RWPE2 (cell line): ENCODE results near the gene CERT1.

Experiments
- ATAC-seq: fragments of 200-7000 bp; cut with Tn5 transposase; 3 replicates; pipeline ENCODE4 v1.9.1; 2021; ENCODE audit warnings: low read depth
- DNase-seq: peaks from one replicate; pipeline ENCODE4 v3.0.0-alpha.2; 2020; ENCODE audit warnings: low spot score
- H3K27ac ChIP-seq: fragments of 450-650 bp; 2 replicates; pipeline ENCODE4 v1.5.1; 2017; ENCODE audit warnings: mild to moderate bottlenecking; ENCODE audit not compliant: poor library complexity, severe bottlenecking
- H3K27me3 ChIP-seq: fragments of 250-450 bp; sonication (Bioruptor Pico); 2 replicates; pipeline ENCODE4 v1.5.1; 2021; ENCODE audit warnings: mild to moderate bottlenecking, moderate library complexity; ENCODE audit not compliant: insufficient read depth, poor library complexity, severe bottlenecking
- H3K36me3 ChIP-seq: fragments of 250-450 bp; sonication (Bioruptor Pico); 2 replicates; pipeline ENCODE4 v1.5.1; 2020; ENCODE audit warnings: low read depth, mild to moderate bottlenecking, moderate library complexity
- H3K4me1 ChIP-seq: fragments of 250-450 bp; sonication (Bioruptor Pico); 2 replicates; pipeline ENCODE4 v1.5.1; 2021; ENCODE audit warnings: mild to moderate bottlenecking, moderate library complexity; ENCODE audit not compliant: insufficient read depth, poor library complexity, severe bottlenecking
- H3K4me3 ChIP-seq: fragments of 250-450 bp; sonication (Bioruptor Pico); 2 replicates; pipeline ENCODE4 v1.5.1; 2021; ENCODE audit warnings: mild to moderate bottlenecking, moderate library complexity; ENCODE audit not compliant: severe bottlenecking
- H3K9me3 ChIP-seq: fragments of 250-450 bp; sonication (Bioruptor Pico); 2 replicates; pipeline ENCODE4 v1.5.1; 2021; ENCODE audit warnings: mild to moderate bottlenecking, moderate library complexity; ENCODE audit not compliant: severe bottlenecking
- TF ChIP-seq, protein P1 (sequence below): fragments of 450-650 bp; IDR thresholded peaks from one replicate; pipeline ENCODE4 v1.5.1; 2017; ENCODE audit warnings: mild to moderate bottlenecking, moderate library complexity; ENCODE audit not compliant: poor library complexity, severe bottlenecking

The CERT1 gene

GRCh38 chr5:75482482-75482881 is 28.9 kb downstream of the CERT1 start:
- ATAC-seq (no peak), DNase-seq (no peak)
- Histone ChIP-seq H3K27me3 (no peaks in the 10 kb centered on the region), H3K9me3 (no peaks in the 10 kb centered on the region), H3K4me1 (no peaks in the 10 kb centered on the region), H3K27ac (no peak overlapping the region), H3K36me3 (no peaks in the 10 kb centered on the region), H3K4me3 (no peak overlapping the region)
- TF ChIP-seq, protein P1, sequence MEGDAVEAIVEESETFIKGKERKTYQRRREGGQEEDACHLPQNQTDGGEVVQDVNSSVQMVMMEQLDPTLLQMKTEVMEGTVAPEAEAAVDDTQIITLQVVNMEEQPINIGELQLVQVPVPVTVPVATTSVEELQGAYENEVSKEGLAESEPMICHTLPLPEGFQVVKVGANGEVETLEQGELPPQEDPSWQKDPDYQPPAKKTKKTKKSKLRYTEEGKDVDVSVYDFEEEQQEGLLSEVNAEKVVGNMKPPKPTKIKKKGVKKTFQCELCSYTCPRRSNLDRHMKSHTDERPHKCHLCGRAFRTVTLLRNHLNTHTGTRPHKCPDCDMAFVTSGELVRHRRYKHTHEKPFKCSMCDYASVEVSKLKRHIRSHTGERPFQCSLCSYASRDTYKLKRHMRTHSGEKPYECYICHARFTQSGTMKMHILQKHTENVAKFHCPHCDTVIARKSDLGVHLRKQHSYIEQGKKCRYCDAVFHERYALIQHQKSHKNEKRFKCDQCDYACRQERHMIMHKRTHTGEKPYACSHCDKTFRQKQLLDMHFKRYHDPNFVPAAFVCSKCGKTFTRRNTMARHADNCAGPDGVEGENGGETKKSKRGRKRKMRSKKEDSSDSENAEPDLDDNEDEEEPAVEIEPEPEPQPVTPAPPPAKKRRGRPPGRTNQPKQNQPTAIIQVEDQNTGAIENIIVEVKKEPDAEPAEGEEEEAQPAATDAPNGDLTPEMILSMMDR = no peak

- H3K27ac ChIP-seq = no peak overlapping the region
- DNase-seq = no peak
- no peaks in the 10 kb centered on the region for H3K36me3 ChIP-seq
- H3K9me3 ChIP-seq = no peaks in the 10 kb centered on the region
- TF ChIP-seq, protein P1 = no peak
- H3K4me3 ChIP-seq = no peak overlapping the region
- H3K27me3 ChIP-seq = no peaks in the 10 kb centered on the region
- no peaks in the 10 kb centered on the region for H3K4me1 ChIP-seq
- ATAC-seq = no peak
Measured at GRCh38 chr5:75481024-75481423, 30.4 kb downstream of the CERT1 start.

GRCh38 chr5:75475364-75475763 is 36.1 kb downstream of the CERT1 start:
- TF ChIP-seq, protein P1 = no peak
- Histone ChIP-seq H3K4me1 (no peaks in the 10 kb centered on the region), H3K9me3 (no peaks in the 10 kb centered on the region), H3K36me3 (no peaks in the 10 kb centered on the region), H3K27ac (no peak overlapping the region), H3K27me3 (no peaks in the 10 kb centered on the region), H3K4me3 (no peak overlapping the region)
- ATAC-seq (no peak), DNase-seq (no peak)

DNA sequence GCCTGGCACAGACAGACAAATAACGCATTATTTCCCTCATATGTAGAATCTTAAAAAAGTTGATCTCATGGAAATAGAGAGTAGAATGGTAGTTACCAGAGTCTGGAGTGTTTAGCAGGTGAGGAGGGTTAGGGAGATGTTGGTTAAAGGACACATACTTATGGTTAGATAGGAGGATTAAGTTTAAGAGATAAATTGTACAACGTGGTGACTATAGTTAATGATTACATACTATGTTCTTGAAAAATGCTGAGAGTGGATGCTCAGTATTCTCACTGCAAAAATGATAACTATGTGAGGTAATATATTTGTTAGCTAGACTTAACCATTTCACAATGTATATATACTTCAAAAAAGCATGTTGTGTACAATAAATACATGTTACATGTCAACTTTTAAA is 38.0 kb downstream of the CERT1 start:
- TF ChIP-seq, protein P1 = no peak
- peaks cover 12% of the 10 kb centered on the region for H3K9me3 ChIP-seq

DNA sequence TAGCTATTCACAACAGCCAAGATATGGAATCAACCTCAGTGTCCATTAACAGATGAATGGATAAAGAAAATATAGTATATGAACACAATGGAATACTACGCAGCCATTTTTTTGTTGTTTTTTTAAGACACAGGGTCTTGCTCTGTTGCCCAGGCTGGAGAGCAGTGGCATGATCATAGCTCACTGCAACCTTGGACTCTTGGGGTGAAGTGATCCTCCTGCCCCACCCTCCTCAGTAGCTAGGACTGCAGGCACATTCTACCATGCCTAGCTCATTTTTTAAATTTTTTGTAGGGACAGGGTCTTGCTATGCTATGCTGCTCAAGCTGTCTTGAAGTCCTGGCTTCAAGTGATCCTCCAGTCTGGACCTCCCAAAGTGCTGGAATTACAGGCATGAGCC is 38.5 kb downstream of the CERT1 start:
- Histone ChIP-seq H3K27me3 (no peaks in the 10 kb centered on the region), H3K36me3 (peaks cover 5% of the 10 kb centered on the region), H3K4me1 (no peaks in the 10 kb centered on the region), H3K9me3 (peaks cover 12% of the 10 kb centered on the region), H3K27ac (no peak overlapping the region), H3K4me3 (no peak overlapping the region)
- TF ChIP-seq, protein P1 = no peak
- no peak for ATAC-seq
- DNase-seq = no peak

More for the DNA sequence above, 38.0 kb downstream of the CERT1 start:
- H3K27ac ChIP-seq = no peak overlapping the region
- DNase-seq (no peak), ATAC-seq (no peak)
- H3K4me3 ChIP-seq = no peak overlapping the region
- no peaks in the 10 kb centered on the region for H3K4me1 ChIP-seq
- H3K27me3 ChIP-seq = no peaks in the 10 kb centered on the region
- H3K36me3 ChIP-seq = peaks cover 5% of the 10 kb centered on the region
